ENCODE results near the gene ANO1. TPM values are rescaled to one million over a fixed set of nuclear protein-coding genes. Genes with fewer than 3 reads are reported as not detected.
A peak's percentile ranks its signal among the peaks of the same experiment; 100 is the strongest.

The ANO1 gene
- total RNA-seq, 3 donors from 2014 or later, result 3.7 to 95.0 (median 53.7) TPM

DNA sequence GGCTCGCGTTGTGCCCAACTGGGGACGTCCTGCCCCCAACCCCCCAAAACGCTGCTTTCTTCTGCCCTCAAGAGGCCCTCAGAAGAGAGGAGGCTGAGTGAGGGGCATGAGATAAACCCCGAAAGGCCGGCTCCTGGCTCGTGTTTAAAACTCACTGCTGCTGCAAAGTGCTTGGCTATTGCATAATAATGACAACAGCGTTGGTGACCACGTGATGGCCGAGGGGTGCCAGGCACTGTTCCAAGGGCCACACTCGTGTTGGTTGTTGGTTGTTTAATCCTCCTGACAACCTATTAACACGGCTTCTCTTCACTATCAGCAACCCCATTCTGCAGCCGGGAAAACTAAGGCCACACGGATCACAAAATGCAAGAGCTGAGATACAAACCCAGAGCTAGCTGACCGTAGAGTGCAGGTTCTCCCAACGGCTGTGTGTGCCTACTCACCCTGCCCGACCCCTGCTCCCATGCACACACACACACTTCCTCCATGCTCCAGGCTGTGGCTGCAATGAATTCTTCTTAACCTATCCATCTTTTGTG, 51.0 kb downstream of the ANO1 start:
- peak; percentile 68 to 81 for DNase-seq (ENCODE audit: low spot score in 2 of 2)
- peak overlapping the region; percentile 60 to 86 for H3K27ac ChIP-seq
- TF ChIP-seq POLR2A (IDR thresholded peaks at IDR 0.05) (no peak), POLR2AphosphoS5 (IDR thresholded peaks at IDR 0.05) (peak in 1 of 3 donors; percentile 46)
- H3K9me3 ChIP-seq, result no peaks in the 10 kb centered on the region
- no peak overlapping the region for H3K4me3 ChIP-seq
- H3K36me3 ChIP-seq, result no peaks in the 10 kb centered on the region
- no peaks in the 10 kb centered on the region for H3K27me3 ChIP-seq
- intact Hi-C loops (cut with DNase I; ENCODE audit: low total_unique reads), result no loop called here
- peaks cover 5% of the 10 kb centered on the region in 2 donors for H3K4me1 ChIP-seq

DNA sequence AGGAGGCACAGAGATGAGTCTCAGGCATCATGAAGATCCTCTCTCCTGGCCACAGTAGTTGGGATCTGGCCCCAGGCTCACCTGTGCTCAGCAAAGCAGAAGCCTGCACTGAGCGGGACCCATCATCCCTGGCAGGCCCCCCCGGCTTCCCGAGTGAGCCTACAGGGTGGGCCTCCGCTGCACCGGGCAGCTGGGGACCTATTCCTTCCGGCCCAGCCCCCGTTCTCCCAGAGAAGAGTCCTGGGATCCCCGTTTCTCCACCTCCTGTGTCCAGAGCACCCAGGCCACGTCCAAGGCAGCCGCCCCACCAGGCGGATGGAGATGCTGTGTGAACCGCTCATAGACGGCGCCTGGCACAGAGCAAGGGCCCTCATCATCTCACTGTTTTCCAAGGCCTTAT, 52.5 kb downstream of the ANO1 start:
- Histone ChIP-seq H3K27me3 (no peaks in the 10 kb centered on the region), H3K27ac (peak overlapping the region; percentile 60 to 86), H3K36me3 (no peaks in the 10 kb centered on the region), H3K9me3 (no peaks in the 10 kb centered on the region), H3K4me1 (peaks cover 5% of the 10 kb centered on the region in 2 donors), H3K4me3 (no peak overlapping the region)
- intact Hi-C loops (cut with DNase I; ENCODE audit: low total_unique reads), result no loop called here
- DNase-seq (ENCODE audit: low spot score in 2 of 2), result no peak
- TF ChIP-seq POLR2A (IDR thresholded peaks at IDR 0.05) (no peak), POLR2AphosphoS5 (IDR thresholded peaks at IDR 0.05) (no peak)

DNA sequence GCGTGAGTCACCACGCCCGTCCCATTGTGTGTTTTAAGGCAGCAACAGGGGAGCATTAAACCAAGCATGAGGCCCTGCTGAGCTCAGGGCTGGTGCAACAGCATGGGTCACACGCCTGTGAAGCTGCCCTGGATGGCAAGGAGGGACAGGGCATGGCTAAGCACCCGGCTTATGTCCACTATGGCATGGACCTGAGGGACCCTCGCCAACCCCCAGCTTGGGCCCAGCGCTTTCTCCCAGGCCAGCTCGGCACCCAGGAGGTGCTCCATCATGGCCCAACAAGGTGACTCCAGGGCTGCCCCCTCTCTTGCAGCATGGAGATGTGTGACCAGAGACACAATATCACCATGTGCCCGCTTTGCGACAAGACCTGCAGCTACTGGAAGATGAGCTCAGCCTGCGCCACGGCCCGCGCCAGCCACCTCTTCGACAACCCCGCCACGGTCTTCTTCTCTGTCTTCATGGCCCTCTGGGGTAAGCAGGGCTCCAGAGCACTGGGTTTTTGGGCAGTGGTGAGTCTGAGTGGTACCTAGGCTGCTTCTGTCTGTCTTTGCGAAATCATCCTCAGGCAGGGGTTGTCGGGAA, 53.6 kb downstream of the ANO1 start:
- H3K4me1 ChIP-seq, result peaks cover 5% of the 10 kb centered on the region in 2 donors
- H3K36me3 ChIP-seq, result no peaks in the 10 kb centered on the region

DNA sequence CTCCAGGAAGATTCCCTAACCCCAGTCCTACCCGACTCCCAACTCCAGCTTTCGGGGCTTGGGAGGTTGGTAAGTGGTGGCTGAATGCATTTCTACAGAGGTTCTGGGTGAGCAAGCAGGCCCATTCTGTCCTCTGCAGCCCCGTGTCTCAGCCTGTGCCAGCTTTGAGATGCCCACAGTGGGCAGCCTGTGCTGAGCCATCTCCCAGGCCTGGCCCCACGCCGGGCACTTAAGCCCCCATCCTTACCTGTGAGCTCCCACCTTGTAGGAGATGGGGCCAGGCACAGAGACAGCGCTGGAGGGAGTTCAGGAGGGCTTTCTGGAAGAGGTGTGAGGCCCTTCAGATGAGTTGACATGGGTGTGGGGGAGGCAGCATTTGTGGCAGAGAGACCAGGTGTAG, 54.5 kb downstream of the ANO1 start:
- no peak overlapping the region for H3K4me3 ChIP-seq
- H3K36me3 ChIP-seq, result no peaks in the 10 kb centered on the region
- no peaks in the 10 kb centered on the region for H3K27me3 ChIP-seq
- TF ChIP-seq POLR2A (IDR thresholded peaks at IDR 0.05), result no peak
- no peak for TF ChIP-seq POLR2AphosphoS5 (IDR thresholded peaks at IDR 0.05)
- TF ChIP-seq, protein P1, sequence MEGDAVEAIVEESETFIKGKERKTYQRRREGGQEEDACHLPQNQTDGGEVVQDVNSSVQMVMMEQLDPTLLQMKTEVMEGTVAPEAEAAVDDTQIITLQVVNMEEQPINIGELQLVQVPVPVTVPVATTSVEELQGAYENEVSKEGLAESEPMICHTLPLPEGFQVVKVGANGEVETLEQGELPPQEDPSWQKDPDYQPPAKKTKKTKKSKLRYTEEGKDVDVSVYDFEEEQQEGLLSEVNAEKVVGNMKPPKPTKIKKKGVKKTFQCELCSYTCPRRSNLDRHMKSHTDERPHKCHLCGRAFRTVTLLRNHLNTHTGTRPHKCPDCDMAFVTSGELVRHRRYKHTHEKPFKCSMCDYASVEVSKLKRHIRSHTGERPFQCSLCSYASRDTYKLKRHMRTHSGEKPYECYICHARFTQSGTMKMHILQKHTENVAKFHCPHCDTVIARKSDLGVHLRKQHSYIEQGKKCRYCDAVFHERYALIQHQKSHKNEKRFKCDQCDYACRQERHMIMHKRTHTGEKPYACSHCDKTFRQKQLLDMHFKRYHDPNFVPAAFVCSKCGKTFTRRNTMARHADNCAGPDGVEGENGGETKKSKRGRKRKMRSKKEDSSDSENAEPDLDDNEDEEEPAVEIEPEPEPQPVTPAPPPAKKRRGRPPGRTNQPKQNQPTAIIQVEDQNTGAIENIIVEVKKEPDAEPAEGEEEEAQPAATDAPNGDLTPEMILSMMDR (IDR thresholded peaks at IDR 0.05), result no peak
- H3K4me1 ChIP-seq, result peaks cover 5% of the 10 kb centered on the region in 2 donors
- no peak for DNase-seq (ENCODE audit: low spot score in 2 of 2)
- peak overlapping the region; percentile 19 to 52 for H3K27ac ChIP-seq
- H3K9me3 ChIP-seq, result no peaks in the 10 kb centered on the region
- intact Hi-C loops (cut with DNase I; ENCODE audit: low total_unique reads), result no loop called here

More for the DNA sequence above, 53.6 kb downstream of the ANO1 start:
- intact Hi-C loops (cut with DNase I; ENCODE audit: low total_unique reads), result no loop called here
- Histone ChIP-seq H3K9me3 (no peaks in the 10 kb centered on the region), H3K27ac (peak overlapping the region; percentile 19 to 52), H3K4me3 (no peak overlapping the region), H3K27me3 (no peaks in the 10 kb centered on the region)
- no peak for DNase-seq (ENCODE audit: low spot score in 2 of 2)
- TF ChIP-seq POLR2A (IDR thresholded peaks at IDR 0.05) (no peak), POLR2AphosphoS5 (IDR thresholded peaks at IDR 0.05) (no peak)
- TF ChIP-seq, protein P1 (IDR thresholded peaks at IDR 0.05), result no peak

DNA sequence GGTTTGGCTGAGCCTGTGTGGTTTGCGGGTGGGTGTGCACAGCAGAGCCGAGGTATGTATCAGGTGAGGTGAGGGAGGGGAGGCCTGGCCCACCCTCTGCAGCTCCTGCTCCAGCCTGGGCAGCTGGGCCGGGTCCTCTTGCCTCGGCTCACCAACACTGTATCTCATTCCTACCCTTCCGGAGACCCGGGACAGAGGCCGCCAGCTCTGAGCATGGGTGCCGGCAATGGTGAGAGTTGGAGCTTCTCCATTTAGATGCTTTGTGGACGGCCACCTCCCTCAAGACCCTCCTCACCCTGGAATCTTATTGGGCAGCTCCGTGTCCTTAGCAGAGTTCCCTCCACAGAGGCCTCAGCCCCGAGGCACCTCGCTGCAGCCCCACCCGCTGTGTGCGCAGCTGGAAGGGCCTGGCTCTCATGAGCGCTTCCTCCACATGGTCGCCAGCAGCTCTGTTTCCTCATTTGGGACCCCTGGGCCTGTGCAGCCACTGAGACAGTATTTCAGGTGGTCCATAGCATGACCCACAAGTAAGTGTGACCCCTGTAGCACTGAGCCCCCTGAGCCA, 55.7 kb downstream of the ANO1 start:
- TF ChIP-seq, protein P1 (IDR thresholded peaks at IDR 0.05), result no peak
- intact Hi-C loops (cut with DNase I; ENCODE audit: low total_unique reads), result no loop called here
- H3K27ac ChIP-seq, result peak overlapping the region; percentile 7 to 52
- no peaks in the 10 kb centered on the region for H3K27me3 ChIP-seq
- no peak for DNase-seq (ENCODE audit: low spot score in 2 of 2)
- no peaks in the 10 kb centered on the region for H3K9me3 ChIP-seq
- H3K4me1 ChIP-seq, result peaks cover 2 to 3% of the 10 kb centered on the region in 2 donors
- no peak overlapping the region for H3K4me3 ChIP-seq
- no peaks in the 10 kb centered on the region for H3K36me3 ChIP-seq

DNA sequence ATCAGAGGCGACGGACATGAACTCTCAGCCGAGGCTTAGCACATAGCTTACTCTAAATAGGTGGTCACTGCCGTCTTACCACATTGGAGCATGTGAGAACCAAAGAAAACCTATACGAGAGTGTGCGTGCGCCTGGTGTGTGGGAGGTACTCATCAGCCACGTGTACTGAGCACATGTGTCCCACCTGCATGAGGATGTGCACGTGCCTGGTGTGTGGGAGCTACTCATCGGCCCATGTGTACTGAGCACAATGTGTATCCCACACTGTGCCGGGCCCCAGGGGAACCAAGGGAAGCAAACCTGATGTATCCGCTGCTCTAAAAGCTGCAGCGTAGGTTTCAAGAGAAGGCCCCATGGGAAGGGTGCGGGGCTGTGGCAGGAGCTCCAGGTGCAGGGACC, 56.4 kb downstream of the ANO1 start:
- no peaks in the 10 kb centered on the region for H3K9me3 ChIP-seq
- H3K27me3 ChIP-seq, result no peaks in the 10 kb centered on the region
- peak overlapping the region; percentile 46 to 52 for H3K27ac ChIP-seq
- H3K36me3 ChIP-seq, result no peaks in the 10 kb centered on the region
- TF ChIP-seq, protein P1 (IDR thresholded peaks at IDR 0.05), result no peak
- intact Hi-C loops (cut with DNase I; ENCODE audit: low total_unique reads), result no loop called here
- no peaks in the 10 kb centered on the region for H3K4me1 ChIP-seq
- DNase-seq (ENCODE audit: low spot score in 2 of 2), result no peak
- no peak overlapping the region for H3K4me3 ChIP-seq

Data from breast epithelium (tissue), 4 donors.